GM11168 (cell line): ENCODE data around the gene VAV2.

ENCODE experiments used
- in situ Hi-C: fragments of 300-500 bp; cut with MboI; formaldehyde crosslinking; loops from one replicate; pipeline ENCODE4 v1.12.0; 2022; ENCODE audit warnings: low sequenced_read_pairs; ENCODE audit not compliant: unreplicated experiment

VAV2 gene

DNA sequence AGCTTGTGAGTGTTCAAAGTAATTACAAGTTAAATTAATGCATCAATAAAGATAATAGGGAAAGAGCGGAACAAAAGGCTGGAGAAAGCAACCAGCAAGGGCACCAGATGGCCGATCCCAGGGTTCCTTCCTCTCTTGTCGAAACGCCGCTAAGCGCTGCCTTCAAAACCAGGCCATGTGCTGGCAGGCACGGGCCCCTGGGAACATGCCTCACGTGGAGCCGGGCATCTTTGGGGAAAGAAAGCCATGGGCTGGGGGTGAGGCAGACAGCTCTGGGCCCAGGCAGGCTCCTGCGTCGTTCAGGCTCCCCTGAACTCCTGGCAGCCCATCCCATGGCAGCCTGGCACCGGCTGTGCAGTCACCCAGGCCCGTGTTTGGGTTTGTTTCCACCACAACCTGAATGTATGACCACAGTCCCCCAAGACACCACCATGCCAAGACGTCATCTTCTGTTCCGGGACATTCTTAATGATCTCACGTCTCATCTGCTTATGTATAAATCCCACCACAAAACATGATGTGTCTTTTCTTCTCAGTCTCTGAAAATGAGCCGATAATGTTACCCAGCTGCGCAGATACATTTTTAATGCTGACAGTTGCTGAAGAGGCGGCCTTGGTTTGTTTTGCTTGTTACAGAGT is 143.5 kb downstream of the VAV2 start:
- in situ Hi-C loops: no loop called here

DNA sequence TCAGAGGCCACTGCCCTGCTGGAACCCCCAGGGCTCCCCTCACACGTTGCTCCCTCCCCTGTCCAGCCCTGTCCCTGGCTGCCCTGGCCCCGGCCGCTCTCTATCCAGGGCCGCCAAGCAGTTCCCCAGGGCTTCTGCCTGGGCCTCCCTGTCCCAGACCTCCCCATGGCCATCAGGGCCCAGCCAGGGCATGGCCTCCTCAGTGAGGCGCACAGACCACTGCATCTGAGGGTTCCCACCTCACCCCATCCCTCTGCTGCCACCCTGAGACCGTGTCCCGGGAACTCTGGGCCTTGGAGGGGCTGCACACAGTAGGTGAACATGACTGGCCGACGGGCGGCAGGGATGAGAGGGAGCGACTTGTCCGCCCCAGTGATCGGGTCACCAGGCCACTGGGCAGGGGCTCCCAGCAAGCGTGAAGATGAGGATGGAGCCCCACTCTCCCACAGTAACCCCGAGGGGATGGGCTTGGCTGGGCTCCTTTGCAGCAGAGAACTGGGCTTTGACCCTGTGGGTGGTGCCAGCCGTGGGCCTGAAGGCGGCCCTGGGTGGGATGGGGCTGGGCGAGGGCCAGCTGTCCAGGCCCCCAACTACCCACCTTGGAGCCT is 145.5 kb downstream of the VAV2 start:
- in situ Hi-C loops: no loop called here

DNA sequence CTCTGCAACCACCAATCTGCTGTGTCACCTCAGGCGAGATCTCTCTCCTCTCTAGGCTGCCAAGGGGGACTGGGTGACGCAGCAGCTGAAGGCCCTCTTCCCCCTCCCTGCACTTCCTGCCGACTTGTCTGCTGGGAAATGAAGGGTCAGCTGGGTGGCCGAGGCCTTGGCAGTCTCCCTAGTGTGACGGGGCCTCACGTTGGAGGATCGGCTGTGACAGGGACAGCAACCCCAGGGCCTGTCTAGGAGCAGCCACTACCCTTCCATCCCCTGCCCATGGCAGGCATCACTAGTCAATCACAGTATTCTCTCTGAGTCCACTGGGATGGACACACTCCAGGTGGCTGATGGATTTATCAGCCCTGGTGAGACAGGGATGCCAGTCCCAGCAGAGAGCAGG is 146.7 kb downstream of the VAV2 start:
- in situ Hi-C loops: no loop called here

DNA sequence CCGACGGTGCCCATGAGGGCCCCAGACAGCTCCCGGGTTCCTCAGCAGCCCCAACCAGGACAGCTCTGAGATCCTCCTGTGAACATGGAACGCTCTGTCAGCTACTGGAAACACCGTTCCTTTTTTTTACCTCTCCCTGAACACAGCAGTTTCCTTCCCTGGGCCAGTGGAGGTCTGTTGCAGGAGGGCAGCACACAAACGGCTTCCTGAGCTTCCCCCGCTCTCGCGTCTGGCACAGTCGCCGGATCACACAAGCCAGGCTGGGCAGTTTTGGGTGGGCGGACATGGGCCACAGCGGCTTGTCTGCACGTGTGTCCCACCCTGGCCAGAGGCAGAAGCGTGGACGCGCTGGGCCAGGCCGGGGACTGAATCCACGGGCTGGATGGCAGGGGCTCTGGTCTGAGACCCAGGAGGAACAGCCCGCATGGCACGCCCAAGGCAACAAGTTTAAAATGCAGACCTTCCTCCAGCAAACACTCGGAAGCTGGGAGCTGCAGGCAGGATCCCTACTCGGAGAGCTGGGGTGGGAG is 147.2 kb downstream of the VAV2 start:
- in situ Hi-C loops: no loop called here

DNA sequence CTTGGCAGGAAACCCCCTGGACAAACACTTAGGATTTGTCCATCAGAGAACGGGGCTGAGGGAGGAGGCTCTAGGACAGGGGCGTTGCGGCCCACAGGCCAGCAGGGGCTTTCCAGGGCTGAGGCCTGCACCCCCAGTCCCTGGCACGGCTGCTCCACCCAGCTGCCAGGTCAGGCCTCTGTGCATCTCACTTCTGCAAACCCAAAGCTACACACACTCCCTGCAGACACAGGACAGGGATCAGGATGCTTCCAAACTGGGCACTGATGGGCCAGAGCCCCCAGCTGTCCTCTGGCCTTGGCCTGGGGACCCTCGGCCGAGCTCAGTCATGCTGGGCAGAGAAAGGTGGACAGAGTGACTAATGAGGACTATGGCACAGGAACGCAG is 147.7 kb downstream of the VAV2 start:
- in situ Hi-C loops: no loop called here

DNA sequence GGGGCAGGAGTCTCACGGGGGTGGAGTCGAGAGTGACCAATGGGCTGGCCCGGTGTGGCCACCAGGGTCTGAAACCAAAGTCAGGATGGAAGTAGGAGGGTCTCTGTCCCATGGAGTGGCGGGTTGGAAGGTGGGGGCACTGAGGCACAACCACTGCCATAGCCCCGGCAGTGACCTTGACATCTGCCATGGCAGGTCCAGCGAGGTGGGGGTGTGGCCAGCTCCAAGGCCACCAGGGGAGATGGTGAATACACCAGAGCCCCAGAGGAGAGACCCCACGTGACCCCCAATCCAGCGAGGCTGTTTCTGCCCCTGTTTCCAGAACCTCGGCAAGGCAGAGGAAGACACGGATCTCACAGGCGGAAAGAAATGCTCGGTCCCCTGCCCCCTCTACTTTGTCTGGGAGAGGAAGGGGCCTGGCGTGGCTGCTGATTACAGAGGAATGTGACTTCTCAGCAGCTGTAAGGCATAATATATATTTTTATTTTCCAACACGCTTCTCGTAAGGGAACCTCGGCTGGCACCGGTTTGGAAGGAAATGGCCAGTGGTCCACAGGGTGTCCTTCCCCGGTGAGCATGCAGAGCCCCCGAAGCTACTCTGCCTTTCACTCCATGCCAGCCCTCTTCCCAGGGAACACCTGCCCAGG is 148.2 kb downstream of the VAV2 start:
- in situ Hi-C loops: no loop called here

DNA sequence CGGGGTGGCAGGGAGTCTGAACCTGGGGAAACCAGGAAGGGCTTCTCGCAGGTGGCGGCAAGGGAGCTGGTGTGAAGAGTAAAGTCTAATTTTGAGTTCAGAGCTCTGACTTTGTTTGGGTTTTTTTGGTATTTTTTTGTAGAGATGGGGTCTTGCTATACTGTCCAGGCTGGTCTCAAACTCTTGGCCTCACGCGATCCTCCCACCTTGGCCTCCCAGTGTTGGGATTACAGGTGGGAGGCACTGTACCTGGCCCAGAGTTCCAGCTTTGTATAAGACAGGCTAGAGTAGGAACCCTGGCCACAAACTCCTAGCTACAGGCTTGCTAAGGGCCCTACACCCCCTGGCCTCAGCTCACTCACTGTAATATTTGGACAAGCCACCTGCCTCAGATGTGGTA is 148.9 kb downstream of the VAV2 start:
- in situ Hi-C loops: no loop called here

DNA sequence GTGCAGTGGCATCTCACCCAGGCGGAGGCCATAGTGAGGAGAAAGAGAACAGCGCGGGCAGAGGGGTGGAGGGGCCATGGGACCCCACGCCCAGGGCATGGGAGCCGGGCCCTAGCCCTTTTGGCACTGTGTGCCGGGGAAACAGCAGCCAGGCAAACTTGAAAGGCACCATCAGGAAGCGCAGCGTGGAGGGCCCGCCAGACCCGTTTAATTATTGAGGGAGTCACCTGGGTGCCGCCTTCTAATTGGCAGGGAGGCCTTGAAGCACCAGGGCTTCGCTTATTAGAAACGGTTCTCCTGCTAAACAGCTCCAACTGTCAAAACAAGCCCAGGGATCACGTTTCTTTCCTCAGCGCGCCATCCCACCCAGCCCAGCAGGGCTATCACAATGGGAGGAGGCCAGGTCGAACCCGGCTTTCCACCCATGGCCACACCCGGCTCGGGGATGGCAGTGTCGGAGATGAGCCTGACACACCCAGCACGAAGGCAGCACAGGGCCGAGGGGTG is 149.3 kb downstream of the VAV2 start:
- in situ Hi-C loops: no loop called here

DNA sequence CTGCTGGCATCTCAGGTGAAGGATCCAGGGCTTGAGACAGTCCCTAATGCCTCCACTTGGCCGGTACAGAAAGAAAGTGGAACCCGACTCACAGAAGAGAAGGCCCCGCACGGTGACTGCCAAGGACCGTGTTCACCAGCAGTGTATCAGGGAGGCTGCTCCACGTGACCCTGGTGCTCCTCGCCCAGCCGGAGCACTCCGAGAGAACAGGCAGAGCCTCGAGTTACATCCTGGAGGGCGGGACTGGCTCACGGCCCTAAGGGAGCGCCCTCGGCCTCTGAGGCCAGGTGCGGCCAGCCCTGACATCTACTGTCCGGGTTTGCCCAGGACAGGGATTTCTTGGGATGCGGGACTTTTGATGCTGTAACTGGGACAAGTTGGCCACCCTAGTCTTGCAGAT is 149.9 kb downstream of the VAV2 start:
- in situ Hi-C loops: no loop called here

DNA sequence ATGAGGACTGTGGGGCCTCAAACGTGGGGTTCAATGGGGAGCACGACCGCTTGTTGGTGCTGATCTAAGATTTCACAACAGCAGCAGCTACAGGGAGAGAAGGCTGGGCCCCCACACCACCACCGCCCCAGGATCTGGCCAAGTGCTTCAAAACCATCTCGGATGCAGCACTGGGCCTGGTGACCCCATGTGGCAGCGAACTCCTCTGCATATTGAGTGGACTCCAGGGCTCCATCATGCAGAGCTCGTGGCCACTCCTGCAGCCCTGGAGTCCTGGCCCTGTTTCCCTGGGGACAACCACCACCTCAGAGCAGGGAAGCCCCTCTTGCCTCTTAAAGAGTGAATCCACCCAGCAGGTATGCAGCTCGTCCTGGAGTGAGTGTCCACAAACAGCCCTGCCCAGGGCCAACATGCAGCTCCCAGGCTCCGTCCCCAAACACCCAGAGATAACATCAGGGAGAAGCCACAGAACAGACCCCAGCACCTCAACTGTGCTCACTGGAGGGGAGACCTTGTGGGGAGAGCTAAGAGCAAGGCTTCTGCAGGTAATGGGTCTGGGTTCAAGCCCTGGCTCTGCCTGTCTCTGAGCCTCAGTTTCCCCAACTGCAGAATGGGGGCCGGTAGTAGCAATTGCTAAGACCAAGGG is 150.8 kb downstream of the VAV2 start:
- in situ Hi-C loops: no loop called here

DNA sequence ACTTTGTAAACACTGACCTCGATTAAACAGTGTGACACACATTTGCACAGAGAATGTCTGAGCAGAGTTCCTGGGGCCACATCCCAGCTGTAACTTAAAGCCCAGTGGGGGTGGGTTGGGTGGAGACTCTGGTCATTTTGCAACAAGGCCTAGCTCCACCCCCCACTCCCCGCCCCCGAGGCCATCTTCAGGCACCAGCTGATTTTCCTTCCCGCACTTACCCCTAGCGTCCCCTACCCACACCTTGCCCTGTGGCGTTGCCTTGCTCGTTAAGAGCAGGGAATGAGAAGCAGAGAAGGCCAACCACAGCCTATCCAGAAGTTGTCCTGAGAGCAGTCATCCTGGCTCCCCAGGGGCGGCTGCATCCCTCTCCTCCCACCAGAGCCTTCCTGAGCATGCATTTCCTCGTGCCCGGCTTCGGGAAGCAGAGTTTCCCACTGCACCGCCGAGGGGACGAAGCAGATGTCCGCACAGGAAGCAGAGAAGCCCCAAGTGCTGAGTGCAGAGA is 152.2 kb downstream of the VAV2 start:
- in situ Hi-C loops: no loop called here

DNA sequence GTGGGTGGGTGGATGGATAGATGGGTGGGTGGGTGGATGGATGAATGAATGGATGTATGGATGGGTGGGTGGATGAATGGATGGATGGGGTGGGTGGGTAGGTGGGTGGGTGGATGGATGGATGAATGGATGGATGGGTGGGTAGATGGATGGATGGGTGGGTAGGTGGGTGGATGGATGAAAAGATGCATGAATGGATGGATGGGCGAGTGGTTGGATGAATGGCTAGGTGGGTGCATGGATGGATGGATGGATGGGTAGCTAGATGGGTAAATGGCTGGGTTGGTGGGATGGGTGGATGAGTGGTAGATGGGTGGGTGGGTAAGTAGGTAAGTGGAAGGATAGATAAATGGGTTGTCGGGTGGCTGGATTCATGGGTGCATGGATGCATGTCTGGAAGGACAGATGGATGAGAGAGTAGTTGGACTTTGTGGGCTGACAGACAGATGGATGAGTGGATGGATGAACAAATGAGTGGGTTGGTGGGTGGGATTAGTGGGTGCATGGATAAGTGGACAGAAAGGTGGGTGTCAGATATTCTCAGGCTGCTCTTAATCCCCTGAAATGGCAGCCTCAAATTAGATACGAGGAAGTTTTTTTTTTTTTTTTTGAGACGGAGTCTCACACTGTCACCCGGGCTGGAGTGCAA is 153.1 kb downstream of the VAV2 start:
- in situ Hi-C loops: no loop called here

DNA sequence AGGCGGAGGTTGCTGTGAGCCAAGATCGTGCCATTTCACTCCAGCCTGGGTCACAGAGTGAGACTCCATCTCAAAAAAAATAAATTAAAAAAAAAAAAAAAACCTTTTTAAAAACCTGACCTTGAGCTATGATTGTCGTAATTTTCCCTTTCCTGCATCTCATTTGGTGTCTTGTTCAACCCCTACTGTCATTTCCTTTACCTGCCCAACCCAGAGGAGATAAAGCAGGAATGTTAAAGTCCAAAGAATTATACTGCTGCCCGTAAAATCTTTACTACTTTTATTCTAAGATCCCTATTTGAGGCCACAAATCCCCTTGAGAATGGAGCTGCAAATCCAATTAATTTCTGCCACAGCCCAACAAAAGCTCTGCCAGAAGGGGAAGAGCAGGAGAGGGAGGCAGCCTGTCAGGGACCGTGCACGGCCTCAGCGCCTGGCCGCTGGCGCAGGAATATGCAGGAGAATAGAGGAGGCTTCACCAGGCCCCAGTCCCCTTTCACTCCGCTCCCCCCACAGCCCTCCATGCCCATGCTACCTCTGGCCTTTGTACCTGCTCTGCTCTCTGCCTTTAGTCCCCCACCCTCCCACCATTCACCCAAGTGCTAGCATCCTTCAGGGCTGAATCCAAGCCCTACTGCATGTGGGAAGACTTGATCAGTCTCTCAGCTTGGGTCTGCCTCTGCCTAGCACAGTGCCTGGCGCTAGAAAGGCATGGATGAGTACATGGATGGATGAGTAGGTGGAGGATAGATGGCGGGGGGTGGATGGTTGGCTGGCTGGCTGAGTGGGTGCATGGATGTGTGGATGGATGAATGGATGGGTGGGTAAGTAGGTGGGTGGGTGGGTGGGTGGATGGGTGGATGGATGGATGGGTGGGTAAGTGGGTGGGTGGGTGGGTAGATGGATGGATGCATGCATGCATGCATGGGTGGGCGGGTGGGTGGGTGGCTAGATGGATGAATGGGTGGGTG is 154.2 kb downstream of the VAV2 start:
- in situ Hi-C loops: no loop called here

DNA sequence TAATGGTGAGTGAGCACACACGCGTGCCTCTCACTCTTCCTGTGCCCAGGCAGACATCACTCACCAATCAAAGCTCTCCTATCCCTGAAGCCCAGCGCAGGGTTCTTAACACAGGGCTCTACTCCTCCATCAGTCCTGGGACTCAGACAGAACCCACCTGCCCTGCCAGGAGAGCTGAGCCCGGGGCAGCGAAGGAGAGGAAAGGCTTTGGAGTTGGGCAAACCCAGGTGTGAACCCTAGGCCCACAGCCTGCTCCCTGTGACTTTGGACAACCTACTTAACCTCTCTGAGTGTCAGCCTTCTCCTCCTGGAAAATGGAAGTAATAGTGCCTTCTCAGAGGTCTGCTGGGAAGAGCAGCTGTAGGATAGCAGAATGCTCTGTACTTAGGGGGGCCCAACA is 155.3 kb downstream of the VAV2 start:
- in situ Hi-C loops: no loop called here

DNA sequence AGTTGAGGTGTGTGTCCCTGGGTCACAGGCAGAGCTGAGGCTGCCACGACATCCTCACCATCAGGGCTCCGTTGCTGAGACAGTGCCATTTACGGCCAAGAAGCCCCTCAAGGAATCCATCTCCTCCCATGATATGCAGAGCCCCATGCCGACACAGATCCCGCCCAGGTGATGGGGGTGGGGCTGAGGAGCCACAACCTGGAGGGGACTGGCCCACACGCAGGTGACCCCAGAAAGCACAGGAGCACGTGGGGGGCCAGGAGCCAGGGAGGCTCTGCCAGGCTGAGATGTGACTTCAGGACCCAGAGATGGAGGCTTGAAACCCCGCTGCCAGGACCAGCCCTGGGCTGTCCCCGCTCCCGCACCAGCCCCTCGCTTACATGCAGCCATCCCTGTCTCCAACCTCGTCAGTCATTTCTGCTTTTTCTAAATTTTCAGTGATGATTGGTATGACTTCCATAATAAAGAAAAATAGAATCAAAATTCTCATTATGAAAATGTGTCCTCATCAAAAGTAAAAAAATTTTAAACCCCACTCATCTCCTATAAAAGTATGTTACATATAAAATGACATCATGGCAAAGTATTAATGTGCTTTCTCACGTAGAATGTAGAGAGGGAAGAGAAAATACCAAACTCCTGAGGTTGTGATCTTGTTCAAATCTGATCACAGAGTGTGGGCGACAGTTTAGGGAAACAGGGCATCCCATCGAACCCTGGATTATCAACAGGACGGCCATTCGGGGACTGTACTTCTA is 155.9 kb downstream of the VAV2 start:
- in situ Hi-C loops: no loop called here

DNA sequence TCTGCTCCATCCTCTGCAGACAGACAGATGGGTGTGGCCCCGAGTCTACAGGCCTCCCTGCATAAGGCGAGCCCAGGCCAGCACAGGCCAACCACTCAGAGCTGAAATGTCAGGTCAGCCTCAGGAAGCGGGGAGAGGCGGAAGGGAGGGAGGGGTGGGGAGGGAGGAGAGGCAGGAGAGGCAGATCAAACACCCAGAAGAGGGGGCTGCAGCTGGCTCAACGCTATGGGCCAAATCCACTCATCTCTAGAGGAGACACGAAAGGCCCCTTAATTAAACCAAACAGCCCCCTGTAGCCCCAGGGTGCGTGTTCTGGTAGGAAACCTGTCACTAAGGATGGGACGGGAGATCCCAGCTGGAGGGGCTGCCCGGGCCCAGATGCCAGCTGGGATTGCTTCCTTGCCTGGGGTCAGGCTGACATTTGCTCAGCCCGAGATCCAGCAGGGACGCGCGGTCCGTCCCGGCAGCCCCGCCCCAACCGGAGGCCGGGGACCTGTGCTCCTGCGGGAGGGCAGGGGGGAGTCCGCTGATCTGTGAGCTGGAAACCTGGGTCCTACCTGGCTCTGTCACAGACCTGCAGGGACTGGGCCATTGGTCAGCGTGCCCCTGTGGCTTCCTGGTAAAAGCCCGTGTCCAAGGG is 156.7 kb downstream of the VAV2 start:
- in situ Hi-C loops: no loop called here

DNA sequence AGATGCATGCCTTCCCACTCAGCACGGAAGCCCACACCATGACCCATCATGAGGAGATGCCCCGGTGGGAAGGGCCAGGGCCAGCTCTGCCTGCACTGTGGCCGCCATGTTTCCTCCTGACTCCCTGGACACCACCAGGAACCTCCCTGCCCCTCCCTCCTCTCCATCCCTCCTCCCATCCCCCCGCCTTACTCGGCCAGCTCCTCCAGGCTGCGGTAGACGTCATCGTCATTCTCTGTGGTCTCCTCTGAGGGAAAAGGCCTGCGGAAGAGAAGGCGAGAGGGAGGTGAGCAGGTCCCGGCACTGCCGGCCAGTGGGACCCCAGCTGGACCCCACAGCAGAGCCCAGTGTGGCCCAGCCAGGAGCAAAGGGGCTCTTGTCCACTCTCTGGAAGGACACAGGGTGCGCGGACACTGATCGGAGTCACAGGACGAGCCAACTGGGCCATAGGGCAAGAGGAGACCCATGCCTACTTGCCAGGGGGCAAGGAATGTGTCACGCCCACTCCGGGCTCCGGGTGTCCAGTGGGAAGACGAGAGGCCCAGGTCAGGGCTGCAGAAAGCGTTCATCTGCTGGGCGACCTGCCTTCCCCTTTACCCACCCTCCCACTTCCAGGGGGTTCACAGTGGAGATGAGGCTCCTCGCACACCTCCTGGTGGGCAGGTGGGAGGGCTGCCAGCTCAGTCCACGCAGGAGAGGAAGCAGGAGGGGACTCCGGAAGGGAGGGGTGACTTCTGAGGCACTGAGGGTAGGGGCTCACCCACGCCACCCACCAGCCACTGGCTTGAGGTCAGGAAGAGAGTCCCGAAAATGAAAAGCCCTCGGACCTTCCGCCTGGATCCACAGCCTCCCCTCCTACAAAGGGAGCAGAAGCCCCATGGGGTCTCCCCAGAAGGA is 157.8 kb downstream of the VAV2 start:
- in situ Hi-C loops: no loop called here
